CD4-positive, alpha-beta T cell treated with Interleukin-10 for 1 hour (primary cell): ENCODE data around the gene UBE2Q2.

Source experiments
- DNase-seq: peaks from one replicate; pipeline ENCODE4 v3.0.0-alpha.2; 2020

The UBE2Q2 gene

DNA sequence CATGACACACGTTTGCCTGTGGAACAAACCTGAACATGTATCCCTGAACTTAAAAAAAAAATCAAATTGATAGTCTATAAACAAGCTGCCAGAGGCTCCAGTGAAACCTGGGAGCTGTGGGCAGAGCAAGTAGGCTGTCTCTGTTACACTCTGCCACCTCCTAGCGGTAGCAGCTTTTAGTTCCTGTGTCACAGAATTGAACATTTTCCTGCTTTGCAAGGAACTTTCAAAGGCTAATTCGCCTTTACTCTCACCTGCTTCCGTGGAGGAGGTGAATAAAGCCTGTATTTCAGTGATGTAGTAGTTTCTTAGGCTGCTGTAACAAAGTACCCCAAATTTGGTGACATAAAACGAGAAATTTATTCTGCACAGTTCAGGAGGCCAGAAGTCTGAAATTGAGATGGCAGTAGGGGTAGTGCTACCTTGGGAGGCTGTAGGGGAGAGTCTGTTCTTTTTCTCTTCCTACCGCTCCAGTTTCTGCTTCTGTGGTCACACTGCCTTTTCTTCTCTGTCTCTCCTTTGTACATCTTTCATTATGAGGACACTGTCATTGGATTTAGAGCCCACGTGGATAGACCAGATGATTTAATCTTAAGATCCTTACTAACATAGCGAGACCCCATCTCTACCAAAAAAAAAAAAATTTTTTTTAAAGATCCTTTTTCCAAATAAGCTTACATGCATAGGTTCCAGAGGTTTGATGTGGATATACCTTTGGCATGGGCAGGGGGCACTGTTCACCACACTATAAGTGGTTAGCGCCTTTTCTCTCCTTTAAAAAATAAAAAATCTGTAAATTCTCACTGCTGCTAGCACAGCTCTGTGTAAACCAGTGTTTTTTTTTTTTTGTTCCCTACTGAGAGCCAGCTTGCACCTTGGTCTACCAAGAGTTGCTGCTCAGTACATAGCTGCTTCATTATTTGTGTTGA lies 85.7 kb downstream of the UBE2Q2 start:
- DNase-seq, result no peak

DNA sequence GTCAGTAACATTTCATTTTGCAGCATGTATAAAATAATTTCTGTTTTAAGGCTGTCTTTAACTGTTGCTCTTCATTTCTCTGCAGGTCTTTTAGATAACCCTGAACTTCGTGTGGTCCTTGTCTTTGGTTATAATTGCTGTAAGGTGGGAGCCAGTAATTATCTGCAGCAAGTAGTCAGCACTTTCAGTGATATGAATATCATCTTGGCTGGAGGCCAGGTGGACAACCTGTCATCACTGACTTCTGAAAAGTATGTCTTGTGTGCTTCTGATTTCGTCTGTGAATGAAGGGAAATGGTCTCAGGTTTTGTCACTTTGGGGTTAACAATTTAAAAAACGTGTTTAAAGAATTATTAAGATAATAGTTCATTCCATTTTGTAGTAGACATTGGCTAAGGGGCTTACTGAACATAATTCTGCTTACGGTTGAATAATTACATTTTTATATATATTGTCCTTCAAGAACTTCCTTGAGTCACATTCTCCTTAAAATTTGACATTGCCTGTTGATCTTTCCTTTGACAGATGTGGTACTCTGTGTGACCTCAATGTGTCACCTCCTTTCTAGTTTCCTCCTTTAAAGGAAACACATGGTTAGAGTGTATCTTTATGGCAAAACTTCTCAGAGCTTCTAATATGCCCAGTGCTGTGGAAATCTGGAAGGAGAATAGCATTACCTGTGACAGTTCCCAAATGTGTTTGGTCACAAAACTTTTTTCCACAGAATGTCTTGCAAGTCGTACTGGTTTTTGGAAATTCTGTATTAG lies 86.7 kb downstream of the UBE2Q2 start:
- DNase-seq, result no peak

DNA sequence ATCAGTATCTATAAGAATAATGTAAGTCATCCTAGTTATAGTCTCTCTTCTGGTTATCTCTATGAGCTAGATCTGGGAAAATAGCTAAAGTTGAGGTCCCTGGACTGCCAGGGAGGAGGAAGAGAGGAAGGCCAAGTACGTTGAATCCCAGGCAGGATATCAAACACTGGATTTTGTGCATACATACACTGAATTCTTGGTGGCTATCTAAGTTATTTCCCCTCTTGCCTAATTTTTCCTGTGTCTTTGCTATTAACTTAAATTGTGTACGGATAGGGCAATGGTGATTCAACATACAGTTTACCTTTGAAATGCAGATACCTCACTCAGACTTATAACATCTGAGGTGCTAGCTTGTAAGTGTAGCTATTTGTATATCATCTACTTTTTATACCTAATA lies 87.6 kb downstream of the UBE2Q2 start:
- no peak for DNase-seq

DNA sequence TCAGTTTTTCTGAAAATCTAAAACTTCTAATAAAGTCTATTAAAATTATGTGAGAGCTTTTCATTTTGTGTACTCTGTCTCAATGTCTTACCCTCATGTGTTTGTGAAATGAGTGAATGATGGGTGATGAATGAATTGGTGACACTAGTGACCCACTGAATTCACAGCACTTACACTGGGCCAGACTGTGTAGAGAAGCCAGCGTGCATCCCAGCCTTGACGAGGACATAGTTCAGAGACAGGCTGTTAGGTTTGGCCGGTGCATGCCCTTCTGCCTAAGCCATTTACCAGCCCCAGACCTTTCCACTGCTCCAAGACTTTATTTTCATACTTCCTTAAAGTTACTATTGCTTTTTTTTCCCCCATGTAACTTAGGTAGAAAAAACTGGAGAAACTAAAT lies 99.2 kb downstream of the UBE2Q2 start:
- no peak for DNase-seq

DNA sequence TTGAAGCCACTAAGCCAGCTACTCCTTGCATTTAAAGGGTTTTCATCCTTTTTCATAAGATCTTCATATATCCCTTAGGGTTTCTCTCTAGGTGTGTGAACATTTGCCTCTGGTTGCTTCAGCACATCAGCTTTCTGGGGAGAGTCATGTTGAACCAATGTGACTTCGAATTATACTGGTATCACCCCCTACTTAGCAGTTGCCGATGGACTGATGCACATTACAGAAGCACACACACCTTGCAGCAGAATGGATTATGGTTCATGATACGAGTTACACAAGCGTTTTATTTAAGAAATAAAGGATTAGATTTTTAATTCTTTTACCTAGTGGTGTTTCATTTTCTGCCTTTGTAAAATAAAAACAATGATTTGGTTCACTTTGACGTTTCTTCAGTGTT lies 100.0 kb downstream of the UBE2Q2 start:
- no peak for DNase-seq

DNA sequence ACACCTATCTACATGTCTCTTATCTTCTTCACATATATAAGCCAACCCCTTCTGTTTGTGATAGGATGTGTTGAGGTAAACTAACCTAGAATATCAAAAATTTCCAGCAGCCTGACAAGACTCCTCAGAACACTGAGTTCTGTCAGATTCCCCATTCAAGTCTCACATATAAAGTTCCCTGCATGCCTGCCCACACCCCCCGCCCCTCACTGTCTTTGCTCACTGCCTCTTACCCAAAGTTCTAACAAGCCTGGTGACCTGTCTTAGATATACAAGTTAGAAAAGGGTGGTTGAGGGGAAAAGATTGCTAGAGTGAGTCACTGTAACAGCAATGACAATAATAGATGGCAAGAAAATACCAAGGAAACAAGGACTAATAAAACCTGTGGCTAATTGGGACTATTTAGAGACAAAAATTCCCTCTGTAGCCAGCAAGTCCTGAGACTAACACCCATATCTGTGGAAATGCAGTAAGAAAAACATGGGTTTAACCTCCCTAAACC lies 100.5 kb downstream of the UBE2Q2 start:
- no peak for DNase-seq

DNA sequence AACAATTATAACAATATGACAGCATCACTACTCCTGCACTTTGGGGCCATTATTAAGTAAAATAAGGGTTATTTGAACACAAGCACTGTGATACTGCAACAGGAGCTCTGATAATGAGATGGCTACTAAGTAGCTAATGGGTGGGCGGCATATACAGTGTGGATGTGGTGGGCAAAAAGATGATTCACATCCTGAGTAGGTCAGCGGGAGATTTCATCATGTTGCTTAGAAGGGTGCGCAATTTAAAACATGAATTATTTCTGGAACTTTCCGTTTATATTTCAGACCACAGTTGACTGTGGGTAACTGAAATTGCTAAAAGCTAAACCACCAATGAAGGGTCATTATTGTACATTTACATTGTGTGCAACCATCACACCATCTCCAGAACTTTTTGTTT lies 102.7 kb downstream of the UBE2Q2 start:
- no peak for DNase-seq

DNA sequence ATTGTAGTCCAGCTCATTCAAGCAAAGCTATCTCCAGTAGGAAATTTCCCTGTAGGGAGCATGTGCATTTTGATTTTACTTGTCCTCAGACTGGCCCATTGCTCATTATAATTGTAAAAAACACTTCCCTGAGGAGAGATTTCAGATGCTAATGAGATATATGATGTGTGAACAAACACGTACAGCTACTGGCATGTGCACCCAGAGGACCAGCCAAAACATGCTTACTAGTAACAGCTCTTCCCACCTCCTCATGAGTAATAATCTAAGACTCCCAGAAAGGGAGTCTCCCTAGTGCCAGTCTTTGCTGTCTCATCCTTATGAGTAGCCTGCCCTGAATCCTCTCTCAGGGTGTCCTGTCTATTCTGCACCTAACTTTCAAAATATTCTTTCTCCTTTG lies 103.8 kb downstream of the UBE2Q2 start:
- DNase-seq, result no peak

DNA sequence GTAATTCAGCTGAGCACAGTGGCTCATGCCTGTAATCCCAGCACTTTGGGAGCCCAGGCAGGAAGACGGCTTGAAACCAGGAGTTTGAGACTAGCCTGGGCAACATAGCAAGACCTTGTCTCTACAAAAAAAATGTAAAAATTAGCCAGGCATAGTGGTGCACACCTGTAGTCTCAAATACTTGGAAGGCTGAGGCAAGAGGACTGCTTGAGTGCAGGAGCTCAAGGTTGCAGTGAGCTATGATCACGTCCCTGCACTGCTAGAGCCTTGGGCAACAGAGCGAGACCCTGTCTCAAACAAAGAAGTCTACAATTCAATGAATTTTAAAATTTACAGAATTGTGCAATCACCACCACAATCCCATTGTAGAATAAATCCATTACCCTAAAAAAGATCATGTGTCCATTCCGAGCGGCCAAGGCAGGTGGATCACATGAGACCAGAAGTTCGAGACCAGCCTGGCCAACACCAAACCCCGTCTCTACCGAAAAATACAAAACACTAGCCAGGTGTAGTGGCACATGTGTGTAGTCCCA lies 105.6 kb downstream of the UBE2Q2 start:
- DNase-seq, result no peak
